Measurements from ENCODE around the gene SEC14L2. TPM values are rescaled to one million over a fixed set of nuclear protein-coding genes. Genes with fewer than 3 reads are reported as not detected.

The SEC14L2 gene
- total RNA-seq (2014; rRNA removed; shearing (Covaris generic)): 1.4 and 3.4 TPM in 2 replicates

GRCh38 chr22:30396871-30397655 lies at the start of gene SEC14L2:
Gene SEC14L2, plus strand, starts transcription at chr22:30397018. Its CDS starts 99 bp downstream, at chr22:30397117.
- no peak within 1 kb of the TSS for H3K27ac ChIP-seq
- H3K27me3 ChIP-seq: no peaks in the 10 kb centered on the region
- peak within 1 kb of the TSS; percentile 57 for H3K4me3 ChIP-seq
- peaks cover 11% of the 10 kb centered on the region for H3K4me1 ChIP-seq
- no peaks in the 10 kb centered on the region for H3K9me3 ChIP-seq (replicated peaks)
- peak; percentile 55 to 63 for DNase-seq
- no peaks in the 10 kb centered on the region for H3K36me3 ChIP-seq

- Histone ChIP-seq H3K27me3 (no peaks in the 10 kb centered on the region), H3K36me3 (peaks cover 76% of the 10 kb centered on the region), H3K9me3 (replicated peaks) (no peaks in the 10 kb centered on the region), H3K27ac (no peak overlapping the region), H3K4me1 (no peaks in the 10 kb centered on the region), H3K4me3 (no peak overlapping the region)
- DNase-seq: no peak
Measured at GRCh38 chr22:30347255-30347892, 49.4 kb upstream of the SEC14L2 start.

- H3K4me3 ChIP-seq: no peak overlapping the region
- no peaks in the 10 kb centered on the region for H3K27me3 ChIP-seq
- DNase-seq: no peak
- no peak overlapping the region for H3K27ac ChIP-seq
- peaks cover 74% of the 10 kb centered on the region for H3K36me3 ChIP-seq
- no peaks in the 10 kb centered on the region for H3K9me3 ChIP-seq (replicated peaks)
- no peaks in the 10 kb centered on the region for H3K4me1 ChIP-seq
Measured at GRCh38 chr22:30348404-30348803, 48.4 kb upstream of the SEC14L2 start.

GRCh38 chr22:30348809-30349208 lies 48.0 kb upstream of the SEC14L2 start:
- Histone ChIP-seq H3K36me3 (peaks cover 70% of the 10 kb centered on the region), H3K9me3 (replicated peaks) (no peaks in the 10 kb centered on the region), H3K27me3 (no peaks in the 10 kb centered on the region), H3K4me3 (no peak overlapping the region), H3K4me1 (no peaks in the 10 kb centered on the region), H3K27ac (no peak overlapping the region)
- no peak for DNase-seq

- Histone ChIP-seq H3K4me3 (no peak overlapping the region), H3K36me3 (peaks cover 49% of the 10 kb centered on the region), H3K27ac (no peak overlapping the region), H3K9me3 (replicated peaks) (no peaks in the 10 kb centered on the region), H3K4me1 (peaks cover 4% of the 10 kb centered on the region; the same call in 1 of the 2 replicates), H3K27me3 (no peaks in the 10 kb centered on the region)
- no peak for DNase-seq
Measured at GRCh38 chr22:30351226-30351625, 45.6 kb upstream of the SEC14L2 start.

GRCh38 chr22:30354644-30355043 lies 42.2 kb upstream of the SEC14L2 start:
- Histone ChIP-seq H3K4me3 (no peak overlapping the region), H3K36me3 (peaks cover 31% of the 10 kb centered on the region)
- no peak for DNase-seq

GRCh38 chr22:30356449-30357235 lies 40.2 kb upstream of the SEC14L2 start, which contains the start of the genes CCDC157 and SF3A1:
Gene CCDC157, plus strand, starts transcription at chr22:30357007. Its CDS starts 8,994 bp downstream, at chr22:30366001.
Gene SF3A1, minus strand, starts transcription at chr22:30356894. Its CDS starts 102 bp downstream, at chr22:30356792.
- DNase-seq: peak; percentile 88 to 89
- Histone ChIP-seq H3K36me3 (peaks cover 13% of the 10 kb centered on the region), H3K27ac (peak within 1 kb of the TSS; percentile 89), H3K4me1 (peaks cover 4% of the 10 kb centered on the region; the same call in 1 of the 2 replicates), H3K4me3 (peak within 1 kb of the TSS; percentile 97), H3K9me3 (replicated peaks) (no peaks in the 10 kb centered on the region), H3K27me3 (no peaks in the 10 kb centered on the region)

More at GRCh38 chr22:30354644-30355043, 42.2 kb upstream of the SEC14L2 start:
- Histone ChIP-seq H3K4me1 (peaks cover 4% of the 10 kb centered on the region; the same call in 1 of the 2 replicates), H3K27me3 (no peaks in the 10 kb centered on the region), H3K9me3 (replicated peaks) (no peaks in the 10 kb centered on the region), H3K27ac (no peak overlapping the region)

GRCh38 chr22:30357236-30357570 lies 39.6 kb upstream of the SEC14L2 start:
- Histone ChIP-seq H3K9me3 (replicated peaks) (no peaks in the 10 kb centered on the region), H3K4me1 (peaks cover 4% of the 10 kb centered on the region; the same call in 1 of the 2 replicates), H3K27ac (no peak overlapping the region), H3K4me3 (peak overlapping the region; percentile 97), H3K36me3 (peaks cover 12% of the 10 kb centered on the region), H3K27me3 (no peaks in the 10 kb centered on the region)
- DNase-seq: no peak

GRCh38 chr22:30357650-30358215 lies 39.1 kb upstream of the SEC14L2 start:
- Histone ChIP-seq H3K27me3 (no peaks in the 10 kb centered on the region), H3K27ac (no peak overlapping the region), H3K36me3 (peaks cover 7% of the 10 kb centered on the region), H3K4me1 (peaks cover 4% of the 10 kb centered on the region; the same call in 1 of the 2 replicates), H3K4me3 (peak overlapping the region; percentile 97; the same call in 1 of the 2 replicates), H3K9me3 (replicated peaks) (no peaks in the 10 kb centered on the region)
- no peak for DNase-seq

- no peak for DNase-seq
- 0 out of 2 replicates have a peak, but pooled peaks cover 2% of the 10 kb centered on the region for H3K36me3 ChIP-seq
- no peak overlapping the region for H3K27ac ChIP-seq
- H3K4me1 ChIP-seq: peaks cover 4% of the 10 kb centered on the region; the same call in 1 of the 2 replicates
- H3K27me3 ChIP-seq: no peaks in the 10 kb centered on the region
- no peaks in the 10 kb centered on the region for H3K9me3 ChIP-seq (replicated peaks)
- no peak overlapping the region for H3K4me3 ChIP-seq
Measured at GRCh38 chr22:30358541-30358940, 38.3 kb upstream of the SEC14L2 start.

GRCh38 chr22:30361916-30362650 lies 34.7 kb upstream of the SEC14L2 start:
- DNase-seq: no peak
- Histone ChIP-seq H3K9me3 (replicated peaks) (no peaks in the 10 kb centered on the region), H3K4me1 (no peaks in the 10 kb centered on the region), H3K4me3 (no peak overlapping the region), H3K36me3 (no peaks in the 10 kb centered on the region), H3K27ac (no peak overlapping the region), H3K27me3 (no peaks in the 10 kb centered on the region)

- Histone ChIP-seq H3K27ac (no peak overlapping the region), H3K9me3 (replicated peaks) (no peaks in the 10 kb centered on the region), H3K27me3 (no peaks in the 10 kb centered on the region), H3K4me1 (no peaks in the 10 kb centered on the region), H3K36me3 (no peaks in the 10 kb centered on the region), H3K4me3 (no peak overlapping the region)
- no peak for DNase-seq
Measured at GRCh38 chr22:30362651-30363281, 34.1 kb upstream of the SEC14L2 start.

- no peaks in the 10 kb centered on the region for H3K27me3 ChIP-seq
- peaks cover 5% of the 10 kb centered on the region; the same call in 1 of the 2 replicates for H3K4me1 ChIP-seq
- H3K27ac ChIP-seq: no peak overlapping the region
- H3K4me3 ChIP-seq: no peak overlapping the region
- no peak for DNase-seq
- no peaks in the 10 kb centered on the region for H3K36me3 ChIP-seq
- no peaks in the 10 kb centered on the region for H3K9me3 ChIP-seq (replicated peaks)
Measured at GRCh38 chr22:30365891-30366290, 30.9 kb upstream of the SEC14L2 start.

Measured in SJCRH30 (cell line).